BE2C (cell line): Measurements from ENCODE around the gene ENSA.
A peak's percentile ranks its signal among the peaks of the same experiment; 100 is the strongest.
"Not testable (repeated sequence)": the region's sequence is repeated elsewhere in the genome, so short reads cannot be mapped to it uniquely, and the experiment has no call there.

Source experiments
- DNase-seq: peaks from one replicate; pipeline ENCODE4 v3.0.0-alpha.2; 2020
- H3K27me3 ChIP-seq: fragments of 250-450 bp; sonication (Bioruptor Pico); 2 replicates; pipeline ENCODE4 v1.5.1; 2020; ENCODE audit warnings: mild to moderate bottlenecking
- H3K36me3 ChIP-seq: fragments of 250-450 bp; sonication (Bioruptor Pico); 2 replicates; pipeline ENCODE4 v1.5.1; 2020; ENCODE audit warnings: mild to moderate bottlenecking
- H3K4me1 ChIP-seq: fragments of 250-450 bp; sonication (Bioruptor Pico); 2 replicates; pipeline ENCODE4 v1.5.1; 2020
- H3K4me3 ChIP-seq: 2 replicates; pipeline ENCODE4 v1.5.1; 2011; ENCODE audit warnings: low read depth, low read length
- H3K9me3 ChIP-seq: fragments of 250-450 bp; sonication (Bioruptor Pico); 2 replicates; pipeline ENCODE4 v1.5.1; 2020
- CTCF ChIP-seq: IDR thresholded peaks from 2 replicates; pipeline ENCODE4 v1.5.1; 2012; ENCODE audit warnings: mild to moderate bottlenecking, low read depth, low read length

The ENSA gene

GRCh38 chr1:150628766-150629114 lies 672 bp downstream of the ENSA start:
- peaks cover 37% of the 10 kb centered on the region for H3K36me3 ChIP-seq
- DNase-seq = no peak
- peak overlapping the region; percentile 78 for H3K4me3 ChIP-seq
- TF ChIP-seq CTCF = no peak
- H3K9me3 ChIP-seq = no peaks in the 10 kb centered on the region
- no peaks in the 10 kb centered on the region for H3K4me1 ChIP-seq
- H3K27me3 ChIP-seq = no peaks in the 10 kb centered on the region

GRCh38 chr1:150627826-150628410 lies 1.5 kb downstream of the ENSA start:
- DNase-seq = no peak
- TF ChIP-seq CTCF = no peak
- no peaks in the 10 kb centered on the region for H3K9me3 ChIP-seq
- no peaks in the 10 kb centered on the region for H3K27me3 ChIP-seq
- H3K4me3 ChIP-seq = peak overlapping the region; percentile 78
- no peaks in the 10 kb centered on the region for H3K4me1 ChIP-seq
- peaks cover 42% of the 10 kb centered on the region for H3K36me3 ChIP-seq

- no peak for DNase-seq
- Histone ChIP-seq H3K9me3 (no peaks in the 10 kb centered on the region), H3K27me3 (no peaks in the 10 kb centered on the region), H3K4me1 (no peaks in the 10 kb centered on the region), H3K36me3 (peaks cover 55% of the 10 kb centered on the region), H3K4me3 (no peak overlapping the region)
- no peak for TF ChIP-seq CTCF
Observed at GRCh38 chr1:150626150-150626549, 3.3 kb downstream of the ENSA start.

- not testable (repeated sequence) for H3K9me3 ChIP-seq, H3K27me3 ChIP-seq, H3K4me1 ChIP-seq, H3K4me3 ChIP-seq, DNase-seq
- H3K36me3 ChIP-seq = peaks cover 63% of the 10 kb centered on the region
Observed at GRCh38 chr1:150624546-150624945, 4.9 kb downstream of the ENSA start.

GRCh38 chr1:150624134-150624533 lies 5.3 kb downstream of the ENSA start:
- H3K36me3 ChIP-seq = peaks cover 66% of the 10 kb centered on the region
- H3K4me3 ChIP-seq, H3K27me3 ChIP-seq, H3K4me1 ChIP-seq, DNase-seq, H3K9me3 ChIP-seq: not testable (repeated sequence)

GRCh38 chr1:150622303-150622975 lies 7.0 kb downstream of the ENSA start:
- Histone ChIP-seq H3K9me3 (no peaks in the 10 kb centered on the region), H3K27me3 (no peaks in the 10 kb centered on the region), H3K36me3 (peaks cover 71% of the 10 kb centered on the region), H3K4me3 (no peak overlapping the region), H3K4me1 (peaks cover 4% of the 10 kb centered on the region)
- DNase-seq = peak; percentile 14
- TF ChIP-seq CTCF = no peak

- Histone ChIP-seq H3K9me3 (no peaks in the 10 kb centered on the region), H3K4me3 (no peak overlapping the region), H3K27me3 (no peaks in the 10 kb centered on the region), H3K36me3 (peaks cover 71% of the 10 kb centered on the region), H3K4me1 (peaks cover 4% of the 10 kb centered on the region)
- peak; percentile 48 for DNase-seq
- TF ChIP-seq CTCF = peak; percentile 75
Observed at GRCh38 chr1:150621497-150622302, 7.7 kb downstream of the ENSA start.
